SK-N-SH treated with all-trans-retinoic acid at 6 μM for 48 hours (cell line): ENCODE data around the gene KBTBD12.

Experiments
- BACH2 ChIP-seq: fragments of 250-450 bp; sonication (Bioruptor Pico); IDR thresholded peaks from 2 replicates; pipeline ENCODE4 v1.9.0; 2021; ENCODE audit warnings: mild to moderate bottlenecking, borderline replicate concordance
- CSRNP3 ChIP-seq: fragments of 250-450 bp; sonication (Bioruptor Pico); IDR thresholded peaks from 2 replicates; pipeline ENCODE4 v1.5.1; 2021; ENCODE audit warnings: mild to moderate bottlenecking, moderate library complexity
- PATZ1 ChIP-seq: fragments of 250-450 bp; sonication (Bioruptor Pico); IDR thresholded peaks from 2 replicates; pipeline ENCODE4 v1.8.0; 2020; ENCODE audit warnings: mild to moderate bottlenecking, moderate library complexity, borderline replicate concordance
- ZFP30 ChIP-seq: fragments of 450-650 bp; formaldehyde crosslinking; IDR thresholded peaks from 2 replicates; pipeline ENCODE4 v1.5.0; 2022; ENCODE audit warnings: mild to moderate bottlenecking, moderate library complexity

- TF ChIP-seq ZFP30 (CRISPR knock-in tag) (no peak), BACH2 (CRISPR knock-in tag) (no peak), CSRNP3 (CRISPR knock-in tag) (no peak), PATZ1 (CRISPR knock-in tag) (no peak)
Observed at GRCh38 chr3:127981097-127981496, 66.1 kb downstream of the KBTBD12 start.
